Cardiac fibroblast (primary cell): ENCODE data around the gene UNC5B.

Experiments
- DNase-seq, 2 donors: peaks; one replicate each; pipeline versions ENCODE4 v3.0.0 to v3.0.0-alpha.2; 2010; ENCODE audit warnings: low read depth in 2 of 2
- H3K4me3 ChIP-seq, 2 donors: replicated peaks in 1 of 2; 1 replicate in 1 of 2; 2 replicates in 1 of 2; pipeline ENCODE4 v1.5.1; 2011; ENCODE audit warnings: low read depth in 2 of 2, low read length in 2 of 2, mild to moderate bottlenecking in 2 of 2, moderate library complexity in 1 of 2
- CTCF ChIP-seq: IDR thresholded peaks from one replicate; pipeline ENCODE4 v1.5.1; 2011; ENCODE audit warnings: low read depth, mild to moderate bottlenecking, low read length, inconsistent platforms

Gene UNC5B

GRCh38 chr10:71248210-71248609, 35.8 kb downstream of the UNC5B start:
- no peak for DNase-seq
- H3K4me3 ChIP-seq = no peak overlapping the region
- TF ChIP-seq CTCF = no peak

GRCh38 chr10:71249996-71250395, 37.6 kb downstream of the UNC5B start:
- no peak overlapping the region for H3K4me3 ChIP-seq
- no peak for TF ChIP-seq CTCF
- no peak for DNase-seq

- no peak overlapping the region for H3K4me3 ChIP-seq
- no peak for DNase-seq
- no peak for TF ChIP-seq CTCF
Observed at GRCh38 chr10:71250405-71250804, 38.0 kb downstream of the UNC5B start.

- no peak overlapping the region for H3K4me3 ChIP-seq
- no peak for TF ChIP-seq CTCF
- no peak for DNase-seq
Observed at GRCh38 chr10:71250842-71251241, 38.5 kb downstream of the UNC5B start.

- no peak for DNase-seq
- no peak overlapping the region for H3K4me3 ChIP-seq
- no peak for TF ChIP-seq CTCF
Observed at GRCh38 chr10:71251319-71251718, 38.9 kb downstream of the UNC5B start.

GRCh38 chr10:71252220-71252619, 39.9 kb downstream of the UNC5B start:
- no peak for TF ChIP-seq CTCF

GRCh38 chr10:71253981-71254818, 41.8 kb downstream of the UNC5B start:
- no peak for TF ChIP-seq CTCF
- H3K4me3 ChIP-seq = no peak overlapping the region
- no peak for DNase-seq

More at GRCh38 chr10:71252220-71252619, 39.9 kb downstream of the UNC5B start:
- H3K4me3 ChIP-seq = no peak overlapping the region
- DNase-seq = no peak
